B cell (primary cell): ENCODE results near the gene SORT1. TPM values are rescaled to one million over a fixed set of nuclear protein-coding genes. Genes with fewer than 3 reads are reported as not detected.

Source experiments
- ATAC-seq: fragments of 200-7000 bp; cut with Tn5 transposase; one replicate; pipeline ENCODE4 v1.10.0; 2021; ENCODE audit warnings: low read depth, mild to moderate bottlenecking, moderate number of reproducible peaks, moderate library complexity
- CTCF ChIA-PET: fragments of 350-600 bp; sonication (Branson Sonifier 250); formaldehyde crosslinking; loops from one replicate; lab custom pipeline; 2021; ENCODE audit warnings: antibody characterized with exemption, inconsistent platforms; lab: Charles Lee
- POLR2A ChIA-PET: fragments of 350-600 bp; sonication (Branson Sonifier 250); formaldehyde crosslinking; loops from one replicate; lab custom pipeline; 2021; ENCODE audit warnings: antibody characterized with exemption; lab: Charles Lee
- DNase-seq: peaks from one replicate; pipeline ENCODE4 v3.0.0; 2013
- H2AFZ ChIP-seq: 2 replicates; pipeline ENCODE4 v1.6.1; 2012; ENCODE audit warnings: mild to moderate bottlenecking, low read depth, low read length; ENCODE audit not compliant: insufficient read depth, poor library complexity, severe bottlenecking
- H3K27ac ChIP-seq, 2 donors: 1 replicate in 1 of 2; 2 replicates in 1 of 2; pipeline ENCODE4 v1.5.1; 2012 to 2013; ENCODE audit warnings: low read length in 2 of 2, mild to moderate bottlenecking in 2 of 2, moderate library complexity in 1 of 2
- H3K27me3 ChIP-seq, 4 experiments: fragments of 200-600 bp in 1 of 4; sonication (generic) in 1 of 4; replicated peaks in 1 of 4; 1 replicate in 2 of 4; 2 replicates in 2 of 4; pipeline versions ENCODE4 v1.6.1 to v1.7.0; 2013 to 2016; ENCODE audit warnings: low read length in 3 of 4, mild to moderate bottlenecking in 2 of 4, mixed read lengths in 1 of 4, moderate library complexity in 1 of 4; ENCODE audit not compliant: insufficient read depth in 4 of 4, control insufficient read depth in 3 of 4; ENCODE audit errors: control extremely low read depth in 1 of 4
- H3K36me3 ChIP-seq, 2 experiments: replicated peaks in 1 of 2; 1 replicate in 1 of 2; 2 replicates in 1 of 2; pipeline versions ENCODE4 v1.6.1 to v1.7.1; 2013; ENCODE audit warnings: low read length in 1 of 2; ENCODE audit not compliant: insufficient read depth in 2 of 2, control insufficient read depth in 1 of 2; ENCODE audit errors: control extremely low read depth in 1 of 2, extremely low read depth in 1 of 2
- H3K4me1 ChIP-seq, 2 donors: fragments of 200-600 bp in 1 of 2; sonication (generic) in 1 of 2; 1 replicate in 1 of 2; 2 replicates in 1 of 2; pipeline versions ENCODE4 v1.5.1 to v1.6.1; 2013 to 2017; ENCODE audit warnings: low read length in 2 of 2; ENCODE audit not compliant: control insufficient read depth in 2 of 2, insufficient read depth in 2 of 2
- H3K4me2 ChIP-seq: replicated peaks from 2 replicates; pipeline ENCODE3; 2012; ENCODE audit warnings: mild to moderate bottlenecking, low read depth, low read length; ENCODE audit not compliant: poor library complexity, severe bottlenecking
- H3K4me3 ChIP-seq, 5 experiments: fragments of 200-600 bp in 1 of 5; sonication (generic) in 1 of 5; 1 replicate in 3 of 5; 2 replicates in 2 of 5; pipeline versions ENCODE4 v1.5.1 to v1.7.0; 2011 to 2016; ENCODE audit warnings: low read length in 4 of 5, mild to moderate bottlenecking in 4 of 5, low read depth in 2 of 5, control low read depth in 1 of 5, moderate library complexity in 1 of 5; ENCODE audit not compliant: insufficient read depth in 1 of 5; ENCODE audit errors: control extremely low read depth in 1 of 5, extremely low read depth in 1 of 5
- H3K79me2 ChIP-seq: fragments of 200-600 bp; sonication (generic); one replicate; pipeline ENCODE4 v1.6.0; 2016; ENCODE audit warnings: low read length; ENCODE audit not compliant: control insufficient read depth, insufficient read depth
- H3K9ac ChIP-seq: fragments of 200-600 bp; sonication (generic); 2 replicates; pipeline ENCODE4 v1.6.1; 2017; ENCODE audit warnings: mild to moderate bottlenecking, low read length, moderate library complexity
- H3K9me3 ChIP-seq, 3 donors: one replicate each; pipeline versions ENCODE4 v1.6.1 to v1.7.1; 2013; ENCODE audit warnings: low read length in 2 of 3; ENCODE audit not compliant: control insufficient read depth in 2 of 3, insufficient read depth in 1 of 3; ENCODE audit errors: control extremely low read depth in 1 of 3
- H4K20me1 ChIP-seq: 2 replicates; pipeline ENCODE4 v1.6.0; 2012; ENCODE audit warnings: mild to moderate bottlenecking, low read length; ENCODE audit not compliant: insufficient read depth, control insufficient read depth, poor library complexity, severe bottlenecking
- H3K27ac Mint-ChIP-seq: one replicate; pipeline ENCODE4 v1.8.0; 2021; ENCODE audit warnings: mixed read lengths
- H3K27me3 Mint-ChIP-seq: one replicate; pipeline ENCODE4 v1.8.0; 2021; ENCODE audit warnings: mixed read lengths
- H3K4me1 Mint-ChIP-seq: one replicate; pipeline ENCODE4 v1.8.0; 2021; ENCODE audit warnings: mixed read lengths
- H3K4me3 Mint-ChIP-seq: one replicate; pipeline ENCODE4 v1.8.0; 2021; ENCODE audit warnings: mixed read lengths
- H3K9me3 Mint-ChIP-seq: one replicate; pipeline ENCODE4 v1.8.0; 2022; ENCODE audit warnings: mixed read lengths; ENCODE audit not compliant: insufficient read depth
- EZH2 ChIP-seq: IDR thresholded peaks from 2 replicates; pipeline ENCODE4 v1.6.1; 2012; ENCODE audit warnings: borderline replicate concordance, low read depth, mild to moderate bottlenecking, moderate library complexity, low read length; ENCODE audit not compliant: insufficient read depth, poor library complexity, severe bottlenecking
- WGBS: methylation state at CpG from one replicate; pipeline ENCODE4 v1.1.5; 2013; ENCODE audit warnings: missing lambda C conversion rate; ENCODE audit not compliant: insufficient coverage; 5-methylcytosine and 5-hydroxymethylcytosine counted together
- intact Hi-C: fragments of 100-400 bp; cut with micrococcal nuclease; formaldehyde crosslinking; loops from one replicate; pipeline ENCODE4 v1.10.0; 2022
- polyA plus RNA-seq: library from polyadenylated mRNA; depleted of rRNA; stranded (reverse); fragments of >200 nt; gene quantifications from 2 replicates; pipeline ENCODE4 v1.2.3, GENCODE V29; 2012
- total RNA-seq, 2 donors: library from RNA; stranded (reverse); fragments of 120-200 nt in 1 of 2; gene quantifications; 1 replicate in 1 of 2; 2 replicates in 1 of 2; pipeline versions ENCODE4 v1.2.3 to v1.2.4, GENCODE V29; 2013 to 2022
- TF ChIP-seq, protein P1 (sequence below): fragments of 200-600 bp; IDR thresholded peaks from one replicate; pipeline ENCODE4 v1.8.0; 2022; ENCODE audit warnings: antibody characterized with exemption, mild to moderate bottlenecking

SORT1 gene
- total and polyA plus RNA-seq, 2 donors (not counting 1 experiment from before 2014, with no cell fraction given) = 0.13 to 0.25 TPM

DNA sequence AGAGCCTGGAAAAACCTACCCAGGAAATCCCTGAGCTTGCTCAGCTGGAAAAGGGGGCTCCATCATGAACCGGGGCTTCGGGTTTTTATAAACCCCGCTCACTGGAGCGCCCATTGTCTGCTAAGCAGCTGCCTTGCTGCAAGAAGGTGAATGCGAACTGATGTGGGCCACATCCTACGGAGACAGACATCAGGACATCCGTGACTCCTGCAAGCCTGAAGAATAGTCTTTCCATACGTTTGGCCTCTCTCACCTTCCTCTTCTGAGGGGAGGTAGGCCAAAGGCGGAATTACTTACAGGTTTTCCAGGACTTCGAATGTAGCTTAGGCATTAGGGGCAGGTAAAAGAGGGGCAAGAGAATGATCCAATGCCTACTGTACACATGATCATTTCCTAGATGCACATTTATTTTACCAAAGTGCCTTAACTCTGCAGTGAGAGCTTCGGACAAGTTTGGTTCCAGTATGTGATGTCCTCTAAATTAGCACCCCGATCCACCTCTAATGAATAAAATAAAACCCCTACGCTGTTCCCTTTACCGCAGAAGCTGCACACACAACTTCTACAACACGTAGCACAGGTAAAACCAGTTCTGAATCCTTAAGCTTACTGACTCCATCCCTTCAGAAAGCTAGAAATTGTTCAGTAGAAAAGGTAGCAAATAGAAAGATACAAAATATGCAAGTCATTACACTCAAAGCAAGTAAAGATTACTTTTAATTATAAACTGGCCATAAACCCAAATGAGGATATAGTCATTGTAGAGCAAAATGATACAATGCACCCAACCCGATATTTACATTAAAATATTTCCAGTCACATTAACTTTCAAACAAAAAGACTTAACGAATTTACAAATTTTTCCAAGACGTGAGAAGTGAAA lies 866 bp upstream of the SORT1 start:
- WGBS = 46% methylated on average over 10 of the region's 18 CpGs

DNA sequence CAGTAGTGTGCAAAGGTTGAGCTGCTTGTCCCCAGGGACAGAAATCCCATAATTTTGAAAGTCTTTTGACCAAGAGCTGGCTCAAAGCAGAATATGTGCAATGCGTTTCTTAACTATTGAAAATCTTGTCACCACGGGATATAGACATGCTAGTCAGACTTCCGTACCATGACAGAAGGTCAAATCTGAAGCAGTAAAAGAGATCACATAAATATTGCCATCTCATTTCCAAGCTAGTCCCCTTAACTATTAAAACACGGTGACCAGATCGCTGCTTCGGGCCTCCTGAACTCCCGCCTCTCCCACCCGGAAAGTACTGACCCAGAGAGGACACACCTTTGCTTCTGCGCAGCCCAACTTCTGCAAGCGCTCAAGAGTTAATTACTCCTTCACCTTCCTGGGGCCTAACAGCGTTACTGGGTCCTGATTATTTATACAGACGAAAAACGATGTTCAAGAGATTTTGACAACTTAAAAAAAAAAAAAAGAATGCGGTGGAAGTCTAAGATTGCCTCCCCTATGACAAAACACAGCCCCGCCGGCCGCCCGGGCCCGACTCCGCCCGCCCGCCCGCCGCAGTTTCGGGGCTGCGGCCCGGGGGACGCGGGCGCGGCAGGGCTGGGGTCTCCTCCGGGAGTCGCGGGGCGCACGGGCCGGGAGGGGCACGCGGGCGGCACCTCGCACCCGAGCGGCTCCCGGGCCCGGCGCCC lies 692 bp downstream of the SORT1 start:
- H3K36me3 ChIP-seq = peaks cover 0 to 9% of the 10 kb centered on the region in 2 experiments
- 3% methylated on average over 40 of the region's 46 CpGs for WGBS
- H3K79me2 ChIP-seq = no peaks in the 10 kb centered on the region
- ATAC-seq (peak; percentile 6), DNase-seq (peak; percentile 55)
- H3K27ac ChIP-seq = no peak overlapping the region
- H3K4me1 ChIP-seq = peaks cover 23 to 25% of the 10 kb centered on the region in 2 donors
- H3K4me1 Mint-ChIP-seq = peaks cover 29% of the 10 kb centered on the region
- ChIA-PET CTCF (interaction anchor here (0.5 to 9.4 kb wide), 8 partner anchors 13 to 297 kb away, joined by 3 to 387 read pairs (median 16); partner anchors contain the start of genes MYBPHL and PSRC1), POLR2A (interaction anchor here (0.5 kb wide), 1 partner anchor 434 kb away, joined by 4 read pairs; the partner anchor contains the start of gene CLCC1)
- peak overlapping the region; percentile 88 for H3K4me3 Mint-ChIP-seq
- H2AFZ ChIP-seq = peak overlapping the region; percentile 7
- intact Hi-C loops = loop anchor here (5.0 kb wide), 1 partner anchor 285 kb away; the partner anchor contains the start of gene ELAPOR1
- peaks cover 58% of the 10 kb centered on the region for H3K27me3 Mint-ChIP-seq
- H3K9me3 Mint-ChIP-seq = no peaks in the 10 kb centered on the region
- H3K9me3 ChIP-seq = peaks cover 0 to 3% (median 2%) of the 10 kb centered on the region in 3 donors
- no peak for TF ChIP-seq EZH2
- TF ChIP-seq, protein P1, sequence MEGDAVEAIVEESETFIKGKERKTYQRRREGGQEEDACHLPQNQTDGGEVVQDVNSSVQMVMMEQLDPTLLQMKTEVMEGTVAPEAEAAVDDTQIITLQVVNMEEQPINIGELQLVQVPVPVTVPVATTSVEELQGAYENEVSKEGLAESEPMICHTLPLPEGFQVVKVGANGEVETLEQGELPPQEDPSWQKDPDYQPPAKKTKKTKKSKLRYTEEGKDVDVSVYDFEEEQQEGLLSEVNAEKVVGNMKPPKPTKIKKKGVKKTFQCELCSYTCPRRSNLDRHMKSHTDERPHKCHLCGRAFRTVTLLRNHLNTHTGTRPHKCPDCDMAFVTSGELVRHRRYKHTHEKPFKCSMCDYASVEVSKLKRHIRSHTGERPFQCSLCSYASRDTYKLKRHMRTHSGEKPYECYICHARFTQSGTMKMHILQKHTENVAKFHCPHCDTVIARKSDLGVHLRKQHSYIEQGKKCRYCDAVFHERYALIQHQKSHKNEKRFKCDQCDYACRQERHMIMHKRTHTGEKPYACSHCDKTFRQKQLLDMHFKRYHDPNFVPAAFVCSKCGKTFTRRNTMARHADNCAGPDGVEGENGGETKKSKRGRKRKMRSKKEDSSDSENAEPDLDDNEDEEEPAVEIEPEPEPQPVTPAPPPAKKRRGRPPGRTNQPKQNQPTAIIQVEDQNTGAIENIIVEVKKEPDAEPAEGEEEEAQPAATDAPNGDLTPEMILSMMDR = no peak
- peak overlapping the region; percentile 82 for H3K4me2 ChIP-seq
- H3K9ac ChIP-seq = peak overlapping the region; percentile 38
- no peaks in the 10 kb centered on the region for H4K20me1 ChIP-seq
- peaks cover 0 to 44% (median 38%) of the 10 kb centered on the region in 4 experiments for H3K27me3 ChIP-seq
- H3K4me3 ChIP-seq = peak overlapping the region in 4 of 5 experiments; percentile 10 to 52 (median 48)
- H3K27ac Mint-ChIP-seq = no peak overlapping the region

More for the DNA sequence above, 866 bp upstream of the SORT1 start:
- ChIA-PET CTCF (interaction anchor here (0.7 to 9.4 kb wide), 33 partner anchors 7 to 513 kb away, joined by 3 to 387 read pairs (median 5); partner anchors contain the start of genes ATXN7L2, CLCC1, GNAI3 and MYBPHL), POLR2A (interaction anchor here (0.7 to 1.4 kb wide), 4 partner anchors 9 to 298 kb away, joined by 3 to 10 read pairs (median 4); no protein-coding TSS in a partner anchor)
- Mint-ChIP-seq H3K4me1 (peaks cover 21% of the 10 kb centered on the region), H3K9me3 (no peaks in the 10 kb centered on the region), H3K4me3 (peak overlapping the region; percentile 86), H3K27ac (no peak overlapping the region), H3K27me3 (peaks cover 43% of the 10 kb centered on the region)
- peaks cover 0 to 34% (median 28%) of the 10 kb centered on the region in 4 experiments for H3K27me3 ChIP-seq
- H3K9ac ChIP-seq = peak overlapping the region; percentile 38
- H3K4me1 ChIP-seq = peaks cover 18 to 20% of the 10 kb centered on the region in 2 donors
- H2AFZ ChIP-seq = no peak overlapping the region
- peak overlapping the region; percentile 17 to 49 (median 35) for H3K4me3 ChIP-seq
- H3K4me2 ChIP-seq = peak overlapping the region; percentile 82
- intact Hi-C loops = loop anchor here (1.0 to 5.0 kb wide), 5 partner anchors 115 to 286 kb away; partner anchors contain the start of genes ELAPOR1 and PSRC1
- no peak for ATAC-seq
- peak; percentile 13 for DNase-seq
- no peak overlapping the region for H3K27ac ChIP-seq
- TF ChIP-seq EZH2 = no peak
- H3K9me3 ChIP-seq = peaks cover 0 to 2% (median 0%) of the 10 kb centered on the region in 3 donors
- H4K20me1 ChIP-seq = peaks cover 1% of the 10 kb centered on the region
- H3K36me3 ChIP-seq = peaks cover 0 to 14% of the 10 kb centered on the region in 2 experiments
- no peaks in the 10 kb centered on the region for H3K79me2 ChIP-seq
